K562 (cell line): ENCODE measurements around the gene POU3F1. TPM values are rescaled to one million over a fixed set of nuclear protein-coding genes. Genes with fewer than 3 reads are reported as not detected.

Source experiments
- ATAC-seq: fragments of 200-7000 bp; cut with Tn5 transposase; 3 replicates; pipeline ENCODE4 v1.9.1; 2020; ENCODE audit warnings: moderate library complexity
- BruUV-seq: library from RNA; stranded (reverse); fragments of 400-500 nt; replicated peaks from 2 replicates; lab custom pipeline; 2021; lab: Mats Ljungman, UMichigan
- CTCF ChIA-PET: fragments of 300-600 bp; formaldehyde crosslinking; extraction: SDS; loops from one replicate; lab custom pipeline; 2021; ENCODE audit warnings: low intra/inter-chr PET ratio; lab: Yijun Ruan, JAX
- POLR2A ChIA-PET: fragments of 300-600, 350-650 bp; sonication (Branson Sonifier 250); formaldehyde crosslinking; extraction: SDS; loops from one replicate; lab custom pipeline; 2021; ENCODE audit warnings: antibody characterized with exemption, inconsistent platforms; lab: Yijun Ruan, JAX
- DNase-seq, 4 experiments: peaks; one replicate each; pipeline versions ENCODE4 v3.0.0 to v3.0.0-alpha.2; 2011 to 2018; ENCODE audit warnings: low spot score in 3 of 4, mixed read lengths in 3 of 4; ENCODE audit errors: extremely low read depth in 1 of 4
- FAIRE-seq: peaks from 2 replicates; lab custom pipeline; 2011; peaks lifted over from hg19 to GRCh38; lab: Jason Lieb, UNC
- H2AFZ ChIP-seq: 2 replicates; pipeline ENCODE4 v1.6.0; 2011; ENCODE audit warnings: low read depth, low read length, control low read depth, inconsistent platforms
- H3K27ac ChIP-seq: fragments of 200-600 bp; 3 replicates; pipeline ENCODE4 v1.8.0; 2011; ENCODE audit warnings: low read depth, mild to moderate bottlenecking, control low read depth, inconsistent platforms, low read length, moderate library complexity, mixed read lengths; ENCODE audit errors: extremely low read depth
- H3K27me3 ChIP-seq, 2 experiments: fragments of 300-600 bp in 1 of 2; 2 replicates in 1 of 2; 3 replicates in 1 of 2; pipeline versions ENCODE4 v1.6.0 to v1.8.0; 2011; ENCODE audit warnings: inconsistent platforms in 2 of 2, low read length in 2 of 2, mild to moderate bottlenecking in 1 of 2, mixed read lengths in 1 of 2, moderate library complexity in 1 of 2; ENCODE audit not compliant: control insufficient read depth in 2 of 2, insufficient read depth in 2 of 2
- H3K36me3 ChIP-seq: fragments of 300-600 bp; 3 replicates; pipeline ENCODE4 v1.8.0; 2011; ENCODE audit warnings: mild to moderate bottlenecking, low read length, inconsistent platforms; ENCODE audit not compliant: control insufficient read depth, insufficient read depth
- H3K4me1 ChIP-seq, 2 experiments: fragments of 200-600 bp in 1 of 2; replicated peaks in 1 of 2; 2 replicates in 1 of 2; 3 replicates in 1 of 2; pipeline versions ENCODE4 v1.5.1 to v1.8.0; 2011; ENCODE audit warnings: inconsistent platforms in 2 of 2, low read length in 2 of 2, mild to moderate bottlenecking in 1 of 2, mixed read lengths in 1 of 2, moderate library complexity in 1 of 2; ENCODE audit not compliant: control insufficient read depth in 2 of 2, insufficient read depth in 2 of 2
- H3K4me2 ChIP-seq: 2 replicates; pipeline ENCODE4 v1.6.1; 2011; ENCODE audit warnings: low read length, control low read depth, inconsistent platforms, mixed read lengths; ENCODE audit not compliant: insufficient read depth
- H3K4me3 ChIP-seq: fragments of 200-600 bp; sonication (generic), shearing (Covaris generic); 2 replicates; pipeline ENCODE4 v1.5.1; 2016; ENCODE audit warnings: control low read depth, inconsistent platforms
- H3K79me2 ChIP-seq: fragments of 200-600 bp; 3 replicates; pipeline ENCODE4 v1.8.0; 2011; ENCODE audit warnings: low read length, inconsistent platforms; ENCODE audit not compliant: control insufficient read depth, insufficient read depth
- H3K9ac ChIP-seq, 2 experiments: 2 replicates each; pipeline versions ENCODE4 v1.6.0 to v1.6.1; 2011; ENCODE audit warnings: low read depth in 2 of 2, low read length in 2 of 2, control low read depth in 1 of 2, inconsistent platforms in 1 of 2, mild to moderate bottlenecking in 1 of 2, mixed read lengths in 1 of 2; ENCODE audit not compliant: insufficient read depth in 1 of 2
- H3K9me1 ChIP-seq: one replicate; pipeline ENCODE4 v1.6.0; 2011; ENCODE audit warnings: inconsistent platforms, mild to moderate bottlenecking, low read length, moderate library complexity; ENCODE audit not compliant: control insufficient read depth, insufficient read depth
- H3K9me3 ChIP-seq: replicated peaks from 2 replicates; pipeline ENCODE4 v1.5.1; 2011; ENCODE audit warnings: low read depth, low read length, inconsistent platforms; ENCODE audit not compliant: control insufficient read depth, insufficient read depth
- H4K20me1 ChIP-seq: replicated peaks from 2 replicates; pipeline ENCODE4 v1.6.1; 2011; ENCODE audit warnings: low read length, inconsistent platforms, mixed read lengths; ENCODE audit not compliant: control insufficient read depth, insufficient read depth
- CREB5 ChIP-seq: fragments of 250-450 bp; sonication (Bioruptor Pico); IDR thresholded peaks from 2 replicates; pipeline ENCODE4 v1.5.0; 2020; ENCODE audit warnings: mild to moderate bottlenecking
- ETS2 ChIP-seq: IDR thresholded peaks from 2 replicates; pipeline ENCODE4 v1.6.1; 2016; ENCODE audit warnings: borderline replicate concordance, missing genetic modification characterization, mild to moderate bottlenecking, moderate library complexity, missing compliant biosample characterization; ENCODE audit not compliant: poor library complexity, severe bottlenecking
- EWSR1 ChIP-seq: fragments of 450-650 bp; IDR thresholded peaks from 2 replicates; pipeline ENCODE4 v1.6.1; 2018; ENCODE audit warnings: borderline replicate concordance, mild to moderate bottlenecking, low read depth, moderate library complexity; ENCODE audit not compliant: partially characterized antibody
- HCFC1 ChIP-seq: IDR thresholded peaks from 2 replicates; pipeline ENCODE4 v1.6.1; 2012; ENCODE audit warnings: low read depth, low read length, improper control_type of control experiment
- HNRNPH1 ChIP-seq: fragments of 200-400 bp; formaldehyde crosslinking; optimal IDR thresholded peaks from 2 replicates; pipeline ENCODE3; 2017; ENCODE audit warnings: low read depth, mild to moderate bottlenecking, low read length, moderate library complexity
- KHSRP ChIP-seq: fragments of 450-650 bp; IDR thresholded peaks from 2 replicates; pipeline ENCODE4 v1.6.1; 2017
- MBD2 ChIP-seq: sonication (generic); IDR thresholded peaks from 2 replicates; pipeline ENCODE4 v1.6.1; 2016; ENCODE audit warnings: low read depth, borderline replicate concordance
- NR1H2 ChIP-seq: sonication (generic); formaldehyde crosslinking; IDR thresholded peaks from 2 replicates; pipeline ENCODE4 v1.4.0; 2020; ENCODE audit warnings: mild to moderate bottlenecking, missing genetic modification reagents
- PHF21A ChIP-seq: fragments of 450-650 bp; IDR thresholded peaks from 2 replicates; pipeline ENCODE4 v1.6.1; 2017; ENCODE audit warnings: low read depth, borderline replicate concordance
- PPARD ChIP-seq: fragments of 250-450 bp; sonication (Bioruptor Pico); IDR thresholded peaks from 2 replicates; pipeline ENCODE4 v1.8.0; 2022; ENCODE audit warnings: inconsistent platforms, mild to moderate bottlenecking, moderate library complexity
- PTTG1 ChIP-seq: fragments of 450-650 bp; IDR thresholded peaks from 2 replicates; pipeline ENCODE4 v1.6.1; 2016; ENCODE audit warnings: low read depth, mild to moderate bottlenecking, missing genetic modification characterization, missing compliant biosample characterization
- SIN3B ChIP-seq: fragments of 450-650 bp; IDR thresholded peaks from 2 replicates; pipeline ENCODE4 v1.6.1; 2017; ENCODE audit warnings: low read depth, mild to moderate bottlenecking, moderate library complexity
- SRSF7 ChIP-seq: fragments of 200-400 bp; formaldehyde crosslinking; optimal IDR thresholded peaks from 2 replicates; pipeline ENCODE3; 2017; ENCODE audit warnings: mild to moderate bottlenecking, low read depth, low read length
- THAP7 ChIP-seq: fragments of 250-450 bp; sonication (Bioruptor Pico); IDR thresholded peaks from 2 replicates; pipeline ENCODE4 v1.5.0; 2021
- XRCC5 ChIP-seq: fragments of 200-400 bp; formaldehyde crosslinking; IDR thresholded peaks from 2 replicates; pipeline ENCODE4 v1.6.1; 2017; ENCODE audit warnings: low read depth, mild to moderate bottlenecking, low read length
- ZNF184 ChIP-seq: sonication (generic); formaldehyde crosslinking; IDR thresholded peaks from 2 replicates; pipeline ENCODE4 v1.5.0; 2020; ENCODE audit warnings: missing genetic modification reagents
- ZNF41 ChIP-seq: fragments of 250-450 bp; sonication (Bioruptor Pico); conservative IDR thresholded peaks from 2 replicates; pipeline ENCODE4 v1.4.0; 2020; ENCODE audit warnings: mild to moderate bottlenecking
- WGBS: fragments of 100-300 bp; shearing (Covaris generic); methylation state at CpG from one replicate; pipeline ENCODE4 v1.1.6; 2016; ENCODE audit warnings: low coverage, mixed read lengths; ENCODE audit not compliant: insufficient coverage; ENCODE audit errors: missing lambda C conversion rate; 5-methylcytosine and 5-hydroxymethylcytosine counted together
- in situ Hi-C: fragments of 300-500 bp; cut with MboI; formaldehyde crosslinking; loops from 4 replicates; pipeline ENCODE4 v1.15.0; 2018; ENCODE audit warnings: inconsistent platforms, mixed read lengths
- intact Hi-C: fragments of 100-400 bp; cut with micrococcal nuclease; formaldehyde crosslinking; loops from 2 replicates; pipeline ENCODE4 v1.14.2; 2022
- polyA plus RNA-seq, 8 experiments: library from polyadenylated mRNA; depleted of rRNA in 4 of 8; stranded (reverse) in 5 of 8; unstranded in 3 of 8; fragments of >200 nt; fragmentation: Nextera tagmentation in 2 of 8; fragmentation: Illumina TruSeq in 1 of 8; extraction: Ambion mirVana in 2 of 8; extraction: Trizol in 1 of 8; gene quantifications; 2 replicates each; pipeline versions ENCODE4 v1.2.1 to v1.2.3, GENCODE V29; 2011 to 2014; ENCODE audit warnings: inconsistent platforms in 1 of 8, missing spikeins in 1 of 8
- total RNA-seq, 7 experiments: library from RNA; depleted of rRNA in 6 of 7; stranded (reverse); fragments of >200 nt in 6 of 7; fragmentation: Illumina TruSeq in 2 of 7; extraction: Trizol in 2 of 7; gene quantifications; 2 replicates each; pipeline versions ENCODE4 v1.2.1 to v1.2.3, GENCODE V29; 2011 to 2021; ENCODE audit warnings: low replicate concordance in 1 of 7
- TF ChIP-seq, protein P1 (sequence below): fragments of 450-650 bp; IDR thresholded peaks from 2 replicates; pipeline ENCODE4 v1.6.1; 2014; ENCODE audit warnings: low read depth, mild to moderate bottlenecking, moderate library complexity, borderline replicate concordance

POU3F1 gene
- total and polyA plus RNA-seq, 9 of the 15 experiments (the other 6 are each of a cell fraction or from before 2014, with no cell fraction given) = 0.09 TPM; not detected in 8

DNA sequence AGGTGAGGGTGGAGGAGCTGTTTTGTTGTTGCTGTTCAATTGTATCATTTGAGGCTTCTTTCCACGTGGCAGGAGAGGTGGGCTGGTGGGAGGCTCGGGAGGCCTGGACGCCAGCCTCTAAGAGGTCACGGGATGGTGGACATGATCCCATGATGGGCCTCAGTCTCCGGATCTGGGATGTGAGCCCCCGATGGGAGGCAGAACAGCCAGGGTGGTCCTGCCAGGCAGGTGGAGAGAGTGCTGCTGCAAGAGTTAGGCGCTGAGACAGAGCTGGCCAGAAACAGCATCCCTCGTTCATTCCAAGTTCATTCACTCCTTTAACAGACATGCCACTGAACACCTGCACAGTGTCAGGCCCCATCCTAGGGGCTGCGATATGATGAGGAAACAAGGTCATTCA is 41.1 kb upstream of the POU3F1 start:
- in situ Hi-C loops = no loop called here
- BruUV-seq = no TSS peak
- ChIA-PET CTCF (no interaction called here), POLR2A (interaction anchor here (1.7 kb wide), 1 partner anchor 18 kb away, joined by 5 read pairs; no protein-coding TSS in a partner anchor)
- Histone ChIP-seq H3K36me3 (no peaks in the 10 kb centered on the region), H3K4me3 (no peak overlapping the region), H3K79me2 (no peaks in the 10 kb centered on the region), H4K20me1 (peaks cover 11% of the 10 kb centered on the region; the same call in 1 of the 2 replicates), H3K27ac (no peak overlapping the region), H3K9me1 (no peaks in the 10 kb centered on the region), H2AFZ (no peak overlapping the region), H3K9ac (no peak overlapping the region), H3K4me1 (no peaks in the 10 kb centered on the region; a peak in 1 of 5 replicates), H3K9me3 (no peaks in the 10 kb centered on the region), H3K4me2 (no peak overlapping the region), H3K27me3 (peaks cover 33 to 61% of the 10 kb centered on the region in 2 experiments; a peak in 4 of 5 replicates)
- FAIRE-seq (no peak), ATAC-seq (no peak), DNase-seq (no peak)
- under 1% methylated on average over 9 of the region's 9 CpGs for WGBS
- intact Hi-C loops = loop anchor here (5.0 kb wide), 1 partner anchor 50 kb away; no protein-coding TSS in a partner anchor
- TF ChIP-seq THAP7 (CRISPR knock-in tag) (no peak), SRSF7 (no peak), XRCC5 (no peak), ETS2 (no peak), PTTG1 (tag) (no peak), PPARD (no peak), HCFC1 (no peak), ZNF41 (CRISPR knock-in tag) (no peak), NR1H2 (CRISPR knock-in tag) (no peak), MBD2 (no peak), ZNF184 (CRISPR knock-in tag) (no peak), KHSRP (no peak), CREB5 (CRISPR knock-in tag) (no peak), HNRNPH1 (no peak), EWSR1 (no peak), SIN3B (no peak), PHF21A (no peak)
- TF ChIP-seq, protein P1, sequence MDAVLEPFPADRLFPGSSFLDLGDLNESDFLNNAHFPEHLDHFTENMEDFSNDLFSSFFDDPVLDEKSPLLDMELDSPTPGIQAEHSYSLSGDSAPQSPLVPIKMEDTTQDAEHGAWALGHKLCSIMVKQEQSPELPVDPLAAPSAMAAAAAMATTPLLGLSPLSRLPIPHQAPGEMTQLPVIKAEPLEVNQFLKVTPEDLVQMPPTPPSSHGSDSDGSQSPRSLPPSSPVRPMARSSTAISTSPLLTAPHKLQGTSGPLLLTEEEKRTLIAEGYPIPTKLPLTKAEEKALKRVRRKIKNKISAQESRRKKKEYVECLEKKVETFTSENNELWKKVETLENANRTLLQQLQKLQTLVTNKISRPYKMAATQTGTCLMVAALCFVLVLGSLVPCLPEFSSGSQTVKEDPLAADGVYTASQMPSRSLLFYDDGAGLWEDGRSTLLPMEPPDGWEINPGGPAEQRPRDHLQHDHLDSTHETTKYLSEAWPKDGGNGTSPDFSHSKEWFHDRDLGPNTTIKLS = no peak
